Esophagus muscularis mucosa (tissue), 4 donors: Measurements from ENCODE around the gene HRH2. TPM values are rescaled to one million over a fixed set of nuclear protein-coding genes. Genes with fewer than 3 reads are reported as not detected.
A peak's percentile ranks its signal among the peaks of the same experiment; 100 is the strongest.
"Not testable (repeated sequence)": the region's sequence is repeated elsewhere in the genome, so short reads cannot be mapped to it uniquely, and the experiment has no call there.

ENCODE experiments used
- DNase-seq: peaks from one replicate; pipeline ENCODE4 v3.0.0-alpha.2; 2017; ENCODE audit errors: extremely low spot score
- H3K27ac ChIP-seq, 4 donors: fragments of 200-600 bp; sonication (generic); replicated peaks in 1 of 4; 1 replicate in 3 of 4; 2 replicates in 1 of 4; pipeline ENCODE4 v1.5.1; 2016 to 2019; ENCODE audit warnings: mild to moderate bottlenecking in 1 of 4
- H3K27me3 ChIP-seq, 4 donors: fragments of 200-600 bp; sonication (generic); one replicate each; pipeline versions ENCODE4 v1.5.1 to v1.6.0; 2016 to 2019
- H3K36me3 ChIP-seq, 4 donors: fragments of 200-600 bp; sonication (generic); one replicate each; pipeline ENCODE4 v1.5.1; 2016 to 2019
- H3K4me1 ChIP-seq, 4 donors: fragments of 200-600 bp; sonication (generic); one replicate each; pipeline ENCODE4 v1.5.1; 2016 to 2019
- H3K4me3 ChIP-seq, 4 donors: fragments of 200-600 bp; sonication (generic); 1 replicate in 2 of 4; 2 replicates in 2 of 4; pipeline ENCODE4 v1.5.1; 2016 to 2019; ENCODE audit warnings: mild to moderate bottlenecking in 4 of 4, moderate library complexity in 1 of 4
- H3K9me3 ChIP-seq, 4 donors: fragments of 200-600 bp; sonication (generic); 1 replicate in 3 of 4; 2 replicates in 1 of 4; pipeline ENCODE4 v1.5.1; 2016 to 2019
- CTCF ChIP-seq, 3 experiments: fragments of 200-600 bp in 2 of 3; fragments of 450-650 bp in 1 of 3; sonication (generic) in 2 of 3; IDR thresholded peaks; one replicate each; pipeline ENCODE4 v1.5.1; 2017 to 2019; ENCODE audit warnings: antibody characterized with exemption in 3 of 3, mild to moderate bottlenecking in 2 of 3, moderate library complexity in 1 of 3
- EP300 ChIP-seq: sonication (generic); formaldehyde crosslinking; IDR thresholded peaks from one replicate; pipeline ENCODE4 v1.6.1; 2017; ENCODE audit warnings: antibody characterized with exemption
- POLR2A ChIP-seq: fragments of 450-650 bp; IDR thresholded peaks from one replicate; pipeline ENCODE4 v1.6.1; 2017; ENCODE audit warnings: antibody characterized with exemption, moderate library complexity, mild to moderate bottlenecking, low read depth
- POLR2AphosphoS5 ChIP-seq, 2 donors: sonication (generic); formaldehyde crosslinking; IDR thresholded peaks; one replicate each; pipeline ENCODE4 v1.6.1; 2017; ENCODE audit warnings: antibody characterized with exemption in 2 of 2
- WGBS: methylation state at CpG from one replicate; pipeline ENCODE4 v1.1.5; 2018; 5-methylcytosine and 5-hydroxymethylcytosine counted together
- intact Hi-C: fragments of 100-400 bp; cut with DNase I; formaldehyde crosslinking; loops from one replicate; pipeline ENCODE4 v1.15.1; 2023
- total RNA-seq, 4 donors: library from RNA; depleted of rRNA; stranded (reverse); fragments of >200 nt; gene quantifications; one replicate each; pipeline versions ENCODE4 v1.1.0 to v1.2.1, GENCODE V29; 2016

The HRH2 gene
- total RNA-seq, 4 donors from 2014 or later, result 1.9 to 10.9 (median 2.8) TPM

DNA sequence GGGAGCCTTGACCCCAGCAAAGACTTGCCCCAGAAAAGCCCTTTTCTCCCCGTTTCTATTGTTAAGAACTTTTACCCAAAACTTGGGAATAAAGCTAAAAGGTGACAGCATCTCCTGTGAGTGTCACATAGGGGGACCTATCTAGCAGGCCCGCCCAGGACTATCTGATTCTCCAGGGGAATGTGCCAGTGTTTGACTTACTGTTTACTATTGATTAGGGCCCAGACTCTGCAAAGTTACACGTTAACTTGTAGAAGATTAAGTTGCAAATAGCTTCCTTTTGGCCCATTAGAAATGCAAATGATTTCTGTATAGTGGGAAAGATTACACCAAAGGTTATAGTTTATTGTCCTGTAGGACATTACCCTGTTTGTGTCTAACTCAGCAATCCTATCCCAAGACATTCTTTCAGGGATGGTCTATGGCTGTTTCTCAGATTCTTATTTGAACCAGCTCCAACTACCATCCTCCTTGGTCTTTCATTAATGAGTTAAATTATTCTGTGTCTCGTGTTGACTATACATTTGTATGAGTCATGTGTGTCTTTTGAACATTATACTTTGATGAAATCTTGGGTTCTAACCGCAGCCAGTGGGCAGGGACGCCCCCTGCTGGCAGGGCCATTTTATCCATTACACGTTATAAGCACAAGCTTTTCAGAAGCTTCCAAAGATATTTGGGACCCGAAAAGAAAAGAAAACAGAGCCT, 60.7 kb downstream of the HRH2 start:
- H3K27me3 ChIP-seq, result peaks cover 0 to 31% (median 0%) of the 10 kb centered on the region in 4 donors
- no peak overlapping the region for H3K27ac ChIP-seq
- no peak for DNase-seq
- H3K4me1 ChIP-seq, result no peaks in the 10 kb centered on the region
- H3K36me3 ChIP-seq, result no peaks in the 10 kb centered on the region
- 40% methylated on average over 8 of the region's 8 CpGs for WGBS
- H3K4me3 ChIP-seq, result no peak overlapping the region
- intact Hi-C loops, result no loop called here
- TF ChIP-seq CTCF (IDR thresholded peaks at IDR 0.05) (peak in 2 of 3 experiments; percentile 28 to 47), POLR2A (no peak)
- H3K9me3 ChIP-seq, result peaks cover 0 to 24% (median 14%) of the 10 kb centered on the region in 4 donors

DNA sequence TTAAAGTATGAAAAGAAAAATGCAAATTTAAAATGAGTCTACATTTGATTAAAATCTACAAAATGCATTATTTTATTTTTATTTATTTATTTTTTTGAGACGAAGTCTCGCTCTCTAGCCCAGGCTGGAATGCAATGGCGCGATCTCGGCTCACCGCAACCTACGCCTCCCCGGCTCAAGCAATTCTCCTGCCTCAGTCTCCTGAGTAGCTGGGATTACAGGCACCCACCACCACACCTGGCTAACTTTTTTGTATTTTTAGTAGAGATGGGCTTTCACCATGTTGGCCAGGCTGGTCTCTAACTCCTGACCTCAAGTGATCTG, 61.2 kb downstream of the HRH2 start:
- intact Hi-C loops, result not testable (repeated sequence)

GRCh38 chr5:175724314-175725275, 66.7 kb downstream of the HRH2 start:
- 51% methylated on average over 15 of the region's 15 CpGs for WGBS
- no peak for TF ChIP-seq CTCF (IDR thresholded peaks at IDR 0.05)
- intact Hi-C loops, result no loop called here

More for the DNA sequence above, 61.2 kb downstream of the HRH2 start:
- Histone ChIP-seq H3K9me3 (peaks cover 0 to 18% (median 14%) of the 10 kb centered on the region in 4 donors), H3K27me3 (peaks cover 0 to 26% (median 0%) of the 10 kb centered on the region in 4 donors)
- not testable (repeated sequence) for H3K4me1 ChIP-seq, DNase-seq, H3K36me3 ChIP-seq, H3K4me3 ChIP-seq, H3K27ac ChIP-seq
- 94% methylated on average over 8 of the region's 8 CpGs for WGBS

DNA sequence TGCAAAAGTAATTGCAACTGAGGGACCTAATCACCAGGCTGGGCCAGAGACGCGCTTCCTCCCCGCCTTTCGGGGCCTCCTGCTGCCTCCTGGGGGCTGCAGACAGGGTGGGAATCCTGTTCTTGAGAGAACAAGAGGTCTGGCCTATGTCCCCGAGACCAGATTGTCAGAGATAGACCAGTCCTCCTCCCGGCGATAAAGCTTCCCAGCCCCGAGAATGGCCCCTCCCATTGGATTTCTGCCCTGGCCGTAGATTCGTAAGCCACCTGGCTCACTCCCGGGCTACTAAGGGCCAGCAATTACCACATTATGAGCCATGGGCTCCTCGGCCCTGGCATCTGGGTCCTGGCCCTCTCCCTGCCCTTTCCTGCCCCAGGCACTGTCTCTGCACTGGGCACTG, 70.4 kb downstream of the HRH2 start:
- intact Hi-C loops, result no loop called here
- 64% methylated on average over 12 of the region's 12 CpGs for WGBS

More at GRCh38 chr5:175724314-175725275, 66.7 kb downstream of the HRH2 start:
- Histone ChIP-seq H3K4me3 (no peak overlapping the region), H3K27me3 (peaks cover 0 to 31% (median 8%) of the 10 kb centered on the region in 4 donors), H3K36me3 (no peaks in the 10 kb centered on the region), H3K4me1 (peaks cover 0 to 5% (median 3%) of the 10 kb centered on the region in 4 donors), H3K9me3 (no peaks in the 10 kb centered on the region), H3K27ac (no peak overlapping the region)
- DNase-seq, result no peak

More for the DNA sequence above, 70.4 kb downstream of the HRH2 start:
- Histone ChIP-seq H3K36me3 (no peaks in the 10 kb centered on the region), H3K4me1 (peaks cover 0 to 9% (median 8%) of the 10 kb centered on the region in 4 donors), H3K27me3 (peaks cover 0 to 58% (median 9%) of the 10 kb centered on the region in 4 donors), H3K9me3 (peaks cover 0 to 3% (median under 1%) of the 10 kb centered on the region in 4 donors), H3K27ac (no peak overlapping the region), H3K4me3 (no peak overlapping the region)
- TF ChIP-seq POLR2AphosphoS5 (IDR thresholded peaks at IDR 0.05) (no peak), EP300 (no peak), CTCF (IDR thresholded peaks at IDR 0.05) (no peak), POLR2A (no peak)
- DNase-seq, result no peak
